Measurements from ENCODE around the gene SSC4D.

DNA sequence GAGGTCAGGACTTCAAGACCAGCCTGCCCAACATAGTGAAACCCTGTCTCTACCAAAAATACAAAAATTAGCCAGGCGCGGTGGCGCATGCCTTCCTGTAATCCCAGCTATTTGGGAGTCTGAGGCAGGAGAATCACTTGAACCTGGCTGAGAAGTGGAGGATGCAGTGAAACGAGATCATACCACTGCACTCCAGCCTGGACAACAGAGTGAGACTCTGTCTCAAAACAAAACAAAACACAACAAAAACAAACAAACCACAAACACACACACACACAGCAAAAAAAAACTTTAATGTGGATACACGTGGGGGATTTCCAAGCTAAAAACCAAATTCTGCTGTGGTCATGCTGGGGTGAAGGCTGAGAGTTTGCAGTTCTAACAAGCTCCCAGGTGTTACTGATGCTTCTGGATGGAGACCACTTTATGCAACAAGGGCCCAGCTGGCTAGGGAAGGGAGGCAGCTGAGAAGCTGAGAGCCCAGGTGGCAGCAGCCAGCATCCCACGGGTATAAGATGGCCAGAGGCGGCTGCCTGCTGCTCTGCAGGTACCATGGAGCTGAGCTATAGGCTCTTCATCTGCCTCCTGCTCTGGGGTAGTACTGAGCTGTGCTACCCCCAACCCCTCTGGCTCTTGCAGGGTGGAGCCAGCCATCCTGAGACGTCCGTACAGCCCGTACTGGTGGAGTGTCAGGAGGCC lies 15.1 kb upstream of the SSC4D start, which contains the start of gene ZP3:
- TF ChIP-seq EZH2phosphoT487 (IDR thresholded peaks at IDR 0.05; ENCODE audit: insufficient read depth, low read depth) = no peak
- TF ChIP-seq EZH2 (IDR thresholded peaks at IDR 0.05; ENCODE audit: insufficient read depth, poor library complexity, severe bottlenecking) = no peak
